Trophoblast cell (in vitro differentiated cells and primary cell): ENCODE measurements around the gene TMC4.
"Not testable (repeated sequence)": the region's sequence is repeated elsewhere in the genome, so short reads cannot be mapped to it uniquely, and the experiment has no call there.

ENCODE experiments used
- DNase-seq, 2 donors: peaks; one replicate each; pipeline ENCODE4 v3.0.0-alpha.2; 2016
- H2AFZ ChIP-seq: 2 replicates; pipeline ENCODE4 v1.6.1; 2013; ENCODE audit warnings: low read length, moderate library complexity, mild to moderate bottlenecking; ENCODE audit not compliant: insufficient read depth, poor library complexity
- H2AK5ac ChIP-seq: 2 replicates; pipeline ENCODE4 v1.6.1; 2013; ENCODE audit warnings: mild to moderate bottlenecking, low read length
- H2BK120ac ChIP-seq: 2 replicates; pipeline ENCODE4 v1.6.1; 2013; ENCODE audit warnings: low read length, mild to moderate bottlenecking, moderate library complexity; ENCODE audit not compliant: insufficient read depth, poor library complexity
- H2BK12ac ChIP-seq: 2 replicates; pipeline ENCODE4 v1.6.1; 2013; ENCODE audit warnings: mild to moderate bottlenecking, low read length, moderate library complexity
- H2BK5ac ChIP-seq: 2 replicates; pipeline ENCODE4 v1.6.1; 2013; ENCODE audit warnings: low read length, low read depth, moderate library complexity, mild to moderate bottlenecking; ENCODE audit not compliant: poor library complexity
- H3K14ac ChIP-seq: 2 replicates; pipeline ENCODE4 v1.6.1; 2013; ENCODE audit warnings: mild to moderate bottlenecking, low read length
- H3K18ac ChIP-seq: 2 replicates; pipeline ENCODE4 v1.6.1; 2013; ENCODE audit warnings: mild to moderate bottlenecking, low read length
- H3K23ac ChIP-seq: 2 replicates; pipeline ENCODE4 v1.6.1; 2013; ENCODE audit warnings: low read length
- H3K27ac ChIP-seq: 2 replicates; pipeline ENCODE4 v1.5.1; 2013; ENCODE audit warnings: low read depth, mild to moderate bottlenecking, inconsistent platforms, low read length, moderate library complexity
- H3K27me3 ChIP-seq: 2 replicates; pipeline ENCODE4 v1.6.1; 2013; ENCODE audit warnings: inconsistent platforms, mild to moderate bottlenecking, low read length, moderate library complexity; ENCODE audit not compliant: insufficient read depth
- H3K36me3 ChIP-seq, 2 experiments: 1 replicate in 1 of 2; 2 replicates in 1 of 2; pipeline ENCODE4 v1.6.1; 2013; ENCODE audit warnings: low read length in 2 of 2, mild to moderate bottlenecking in 2 of 2, moderate library complexity in 1 of 2; ENCODE audit not compliant: insufficient read depth in 2 of 2, control insufficient read depth in 1 of 2
- H3K4ac ChIP-seq: 2 replicates; pipeline ENCODE4 v1.6.1; 2013; ENCODE audit warnings: low read depth, mild to moderate bottlenecking, low read length, moderate library complexity
- H3K4me1 ChIP-seq, 2 experiments: 1 replicate in 1 of 2; 2 replicates in 1 of 2; pipeline ENCODE4 v1.6.1; 2013; ENCODE audit warnings: low read length in 2 of 2, mild to moderate bottlenecking in 2 of 2, moderate library complexity in 1 of 2; ENCODE audit not compliant: insufficient read depth in 2 of 2, control insufficient read depth in 1 of 2
- H3K4me2 ChIP-seq: 2 replicates; pipeline ENCODE4 v1.6.1; 2013; ENCODE audit warnings: inconsistent platforms, mild to moderate bottlenecking, low read length, moderate library complexity
- H3K4me3 ChIP-seq: 2 replicates; pipeline ENCODE4 v1.5.1; 2013; ENCODE audit warnings: mild to moderate bottlenecking, low read depth, low read length, inconsistent platforms
- H3K79me1 ChIP-seq: one replicate; pipeline ENCODE4 v1.6.1; 2013; ENCODE audit warnings: low read length
- H3K79me2 ChIP-seq: 2 replicates; pipeline ENCODE4 v1.6.1; 2013; ENCODE audit warnings: low read length, mild to moderate bottlenecking; ENCODE audit not compliant: control insufficient read depth, insufficient read depth, poor library complexity
- H3K9ac ChIP-seq: 2 replicates; pipeline ENCODE4 v1.6.1; 2013; ENCODE audit warnings: mild to moderate bottlenecking, low read length
- H3K9me3 ChIP-seq: 2 replicates; pipeline ENCODE4 v1.6.1; 2013; ENCODE audit warnings: low read depth, mild to moderate bottlenecking, control low read depth, inconsistent platforms, low read length; ENCODE audit not compliant: insufficient read depth
- H4K12ac ChIP-seq: 2 replicates; pipeline ENCODE4 v1.6.1; 2013; ENCODE audit warnings: low read depth, mild to moderate bottlenecking, low read length, moderate library complexity
- H4K8ac ChIP-seq: 2 replicates; pipeline ENCODE4 v1.6.1; 2013; ENCODE audit warnings: low read depth, mild to moderate bottlenecking, low read length, moderate library complexity
- H4K91ac ChIP-seq: one replicate; pipeline ENCODE4 v1.6.1; 2013; ENCODE audit warnings: low read depth, mild to moderate bottlenecking, low read length, moderate library complexity
- WGBS: extraction: QIAGEN DNeasy Blood & Tissue Kit; methylation state at CpG from one replicate; pipeline ENCODE4 v1.1.7; 2013; ENCODE audit warnings: missing lambda C conversion rate; ENCODE audit not compliant: insufficient read length, insufficient coverage; ENCODE audit errors: extremely low coverage; 5-methylcytosine and 5-hydroxymethylcytosine counted together

The TMC4 gene

DNA sequence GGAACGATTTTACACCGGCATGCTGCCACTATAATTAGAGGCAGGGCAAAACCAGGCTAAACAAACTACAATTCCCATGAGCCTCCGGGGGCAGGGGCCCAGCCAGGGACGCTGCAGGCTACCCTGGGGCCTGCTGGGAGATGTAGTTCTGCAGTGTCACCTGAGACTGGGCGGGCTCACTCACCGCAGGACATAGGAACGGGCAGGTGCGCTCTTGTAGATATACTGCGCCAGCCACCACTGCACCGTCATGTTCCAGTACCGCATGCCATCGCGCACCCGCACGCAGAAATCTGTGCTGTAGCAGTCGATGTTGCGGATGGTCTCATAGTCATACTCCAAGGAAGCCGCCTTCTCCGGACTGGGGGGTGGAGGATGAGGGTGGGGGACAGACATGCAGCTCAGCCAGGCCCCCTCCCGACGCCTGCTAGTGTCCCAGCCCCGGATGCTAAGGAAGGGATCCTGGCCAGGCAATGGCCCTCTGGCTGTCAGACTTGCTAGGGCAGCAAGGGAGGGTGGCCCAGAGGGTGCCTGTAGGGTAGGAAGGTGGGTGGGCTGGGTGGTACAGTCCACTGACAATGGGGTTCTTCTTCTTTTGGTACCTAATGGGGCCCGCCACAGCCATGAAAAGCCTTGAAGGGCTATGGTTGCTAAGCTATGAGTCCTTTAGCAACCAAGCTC, 5.8 kb upstream of the TMC4 start:
- no peak overlapping the region for H3K18ac ChIP-seq
- no peak overlapping the region for H3K27ac ChIP-seq
- H3K23ac ChIP-seq = no peak overlapping the region
- no peak overlapping the region for H2BK12ac ChIP-seq
- H4K12ac ChIP-seq = no peak overlapping the region
- DNase-seq = peak; percentile 56 to 77
- H3K4me1 ChIP-seq = no peaks in the 10 kb centered on the region
- H3K4ac ChIP-seq = no peak overlapping the region
- H3K14ac ChIP-seq = no peak overlapping the region
- no peak overlapping the region for H2BK120ac ChIP-seq
- no CpG with 5 or more reads among the region's 23 CpGs for WGBS
- no peak overlapping the region for H2AFZ ChIP-seq
- H2BK5ac ChIP-seq = no peak overlapping the region
- no peak overlapping the region for H3K4me2 ChIP-seq
- H3K9ac ChIP-seq = no peak overlapping the region
- H4K8ac ChIP-seq = no peak overlapping the region
- no peaks in the 10 kb centered on the region for H3K79me1 ChIP-seq
- no peak overlapping the region for H2AK5ac ChIP-seq
- H3K36me3 ChIP-seq = peaks cover 51 to 55% of the 10 kb centered on the region in 2 experiments
- H3K79me2 ChIP-seq = no peaks in the 10 kb centered on the region
- H3K4me3 ChIP-seq = no peak overlapping the region
- H3K9me3 ChIP-seq = peaks cover 5% of the 10 kb centered on the region
- H3K27me3 ChIP-seq = no peaks in the 10 kb centered on the region
- H4K91ac ChIP-seq = no peak overlapping the region

DNA sequence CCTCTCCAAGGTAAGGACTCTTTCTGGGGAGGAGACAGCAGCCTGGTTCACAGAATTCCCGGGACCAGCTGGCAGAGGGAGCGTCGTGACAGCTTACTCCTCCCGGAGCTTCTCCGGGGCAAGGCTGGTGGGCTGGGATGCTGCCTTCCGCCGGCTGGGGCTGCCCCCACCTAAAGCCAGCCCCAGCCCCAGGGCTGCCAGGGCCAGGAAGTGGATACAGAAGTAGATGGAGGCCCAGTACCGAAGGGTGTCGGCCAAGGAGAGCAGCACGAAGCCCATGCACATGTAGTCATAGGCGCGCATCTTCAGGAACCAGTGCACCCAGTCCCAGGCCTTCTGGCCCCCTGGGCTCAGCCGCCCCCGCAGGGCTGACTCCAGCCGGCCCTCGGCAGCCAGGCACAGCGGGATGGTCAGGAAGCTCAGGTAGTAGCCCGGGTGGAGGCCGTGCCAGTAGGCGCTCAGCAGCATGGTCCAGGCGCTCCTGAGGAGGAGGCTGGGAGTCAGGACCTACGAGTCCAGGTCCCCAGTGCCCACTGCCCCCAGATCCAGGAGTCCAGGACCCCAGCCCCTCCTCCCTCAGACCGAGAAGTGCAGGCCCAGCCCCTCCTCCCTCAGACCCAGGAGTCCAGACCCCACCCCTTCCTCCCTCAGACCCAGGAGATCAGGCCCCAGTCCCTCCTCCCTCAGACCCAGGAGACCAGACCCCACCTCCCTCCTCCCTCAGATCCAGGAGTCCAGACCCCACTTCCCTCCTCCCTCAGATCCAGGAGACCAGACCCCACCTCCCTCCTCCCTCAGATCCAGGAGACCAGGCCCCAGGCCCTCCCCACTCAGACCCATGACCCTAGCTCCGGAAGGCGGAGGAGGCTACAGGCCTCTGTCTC, 1.2 kb upstream of the TMC4 start:
- H2BK120ac ChIP-seq = no peak overlapping the region
- H3K36me3 ChIP-seq = peaks cover 20 to 26% of the 10 kb centered on the region in 2 experiments
- no peak overlapping the region for H3K4ac ChIP-seq
- no peak overlapping the region for H4K8ac ChIP-seq
- no peaks in the 10 kb centered on the region for H3K27me3 ChIP-seq
- peaks cover 4% of the 10 kb centered on the region for H3K79me1 ChIP-seq
- H3K4me1 ChIP-seq = peaks cover 4 to 10% of the 10 kb centered on the region in 2 experiments
- H4K12ac ChIP-seq = no peak overlapping the region
- H3K23ac ChIP-seq = no peak overlapping the region
- no peak overlapping the region for H2BK12ac ChIP-seq
- no peak for DNase-seq
- peaks cover 1% of the 10 kb centered on the region for H3K9me3 ChIP-seq
- no peaks in the 10 kb centered on the region for H3K79me2 ChIP-seq
- no peak overlapping the region for H2AK5ac ChIP-seq
- WGBS = no CpG with 5 or more reads among the region's 25 CpGs
- no peak overlapping the region for H2BK5ac ChIP-seq
- no peak overlapping the region for H4K91ac ChIP-seq
- H3K27ac ChIP-seq = no peak overlapping the region
- no peak overlapping the region for H3K14ac ChIP-seq
- no peak overlapping the region for H3K4me3 ChIP-seq
- no peak overlapping the region for H2AFZ ChIP-seq
- H3K4me2 ChIP-seq = no peak overlapping the region
- no peak overlapping the region for H3K9ac ChIP-seq
- H3K18ac ChIP-seq = no peak overlapping the region

DNA sequence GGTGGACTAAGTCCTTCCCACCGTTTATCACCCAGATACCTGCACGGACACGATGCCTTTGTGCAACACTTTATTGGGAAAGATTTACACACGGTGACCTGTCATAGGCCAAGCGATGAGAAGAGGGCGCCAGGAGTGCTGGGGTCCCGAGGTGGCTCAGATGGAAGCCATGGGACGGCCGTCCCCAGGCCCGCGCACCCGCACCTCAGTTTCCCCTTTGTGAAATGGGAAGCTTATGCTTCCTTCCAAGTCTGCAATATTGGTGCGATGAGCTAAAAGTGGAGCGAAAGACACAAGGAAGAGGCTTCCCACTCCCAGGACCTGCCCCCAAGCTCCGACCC, 369 bp upstream of the TMC4 start:
- Histone ChIP-seq H3K23ac (no peak overlapping the region), H3K79me1 (peaks cover 4% of the 10 kb centered on the region), H4K8ac (no peak overlapping the region), H3K4me3 (no peak overlapping the region), H3K9me3 (peaks cover 1% of the 10 kb centered on the region), H3K4ac (no peak overlapping the region), H3K14ac (no peak overlapping the region), H4K12ac (no peak overlapping the region), H3K4me2 (peak overlapping the region; percentile 45), H2BK120ac (no peak overlapping the region), H2BK5ac (no peak overlapping the region), H3K4me1 (peaks cover 4 to 11% of the 10 kb centered on the region in 2 experiments), H2AFZ (no peak overlapping the region), H3K27ac (no peak overlapping the region), H4K91ac (no peak overlapping the region), H3K27me3 (no peaks in the 10 kb centered on the region), H3K36me3 (peaks cover 11 to 18% of the 10 kb centered on the region in 2 experiments), H3K79me2 (no peaks in the 10 kb centered on the region), H2BK12ac (no peak overlapping the region), H3K18ac (no peak overlapping the region), H3K9ac (no peak overlapping the region), H2AK5ac (no peak overlapping the region)
- WGBS = no CpG with 5 or more reads among the region's 15 CpGs
- DNase-seq = no peak

DNA sequence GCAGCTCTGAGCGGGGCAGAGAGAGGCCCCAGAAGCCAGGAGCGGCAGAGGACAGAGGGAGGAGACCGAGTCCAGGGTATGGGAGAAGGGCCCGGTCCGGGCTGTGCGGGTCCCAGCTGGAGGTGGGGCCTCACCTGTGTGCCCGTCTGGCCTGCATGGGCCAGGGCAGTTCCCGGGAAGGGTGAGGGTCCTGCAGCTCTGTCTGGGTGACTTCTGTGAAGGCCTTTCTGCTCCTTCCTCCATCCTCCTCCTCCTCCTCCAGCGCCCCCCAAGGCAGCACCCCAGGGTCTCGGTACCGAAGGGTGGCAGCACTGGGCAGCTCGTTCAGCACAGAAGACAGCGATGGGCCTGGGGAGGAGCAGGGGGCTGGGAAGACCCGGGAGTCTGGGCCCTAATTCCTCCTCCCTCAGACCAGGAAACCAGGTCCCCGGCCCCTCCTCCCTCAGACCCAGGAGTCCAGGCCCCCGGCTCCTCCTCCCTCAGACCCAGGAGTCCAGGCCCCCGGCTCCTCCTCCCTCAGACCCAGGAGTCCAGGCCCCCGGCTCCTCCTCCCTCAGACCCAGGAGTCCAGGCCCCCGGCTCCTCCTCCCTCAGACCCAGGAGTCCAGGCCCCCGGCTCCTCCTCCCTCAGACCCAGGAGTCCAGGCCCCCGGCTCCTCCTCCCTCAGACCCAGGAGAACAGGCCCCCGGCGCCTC, 1.1 kb downstream of the TMC4 start:
- not testable (repeated sequence) for H4K91ac ChIP-seq, H3K4me3 ChIP-seq, H3K4ac ChIP-seq, H2AK5ac ChIP-seq, H2BK120ac ChIP-seq, H3K18ac ChIP-seq, H3K4me2 ChIP-seq, H3K27ac ChIP-seq, H3K79me1 ChIP-seq, H4K12ac ChIP-seq, H3K9me3 ChIP-seq, H2AFZ ChIP-seq, H3K23ac ChIP-seq, H3K14ac ChIP-seq, H2BK5ac ChIP-seq, H3K27me3 ChIP-seq, H2BK12ac ChIP-seq, H3K9ac ChIP-seq, H3K79me2 ChIP-seq
- peak overlapping the region; percentile 14 for H4K8ac ChIP-seq
- WGBS = no CpG with 5 or more reads among the region's 23 CpGs
- DNase-seq = peak in 1 of 2 donors; percentile 52
- peaks cover 4 to 12% of the 10 kb centered on the region in 2 experiments for H3K4me1 ChIP-seq
- peaks cover 7 to 14% of the 10 kb centered on the region in 2 experiments for H3K36me3 ChIP-seq
